HepG2 (cell line): ENCODE results near the gene MTFR1L. TPM values are rescaled to one million over a fixed set of nuclear protein-coding genes. Genes with fewer than 3 reads are reported as not detected.
A peak's percentile ranks its signal among the peaks of the same experiment; 100 is the strongest.

Experiments used
- FOXA1 ChIP-seq, 2 experiments: fragments of 450-650 bp in 1 of 2; sonication (generic) in 1 of 2; formaldehyde crosslinking in 1 of 2; IDR thresholded peaks; 2 replicates each; pipeline versions ENCODE4 v1.4.0 to v1.6.1; 2016 to 2020; ENCODE audit warnings: missing genetic modification reagents in 1 of 2
- GZF1 ChIP-seq: sonication (generic); formaldehyde crosslinking; IDR thresholded peaks from 2 replicates; pipeline ENCODE4 v1.5.1; 2020; ENCODE audit warnings: mild to moderate bottlenecking, missing genetic modification reagents
- KLF16 ChIP-seq, 2 experiments: sonication (generic) in 1 of 2; formaldehyde crosslinking in 1 of 2; IDR thresholded peaks; 2 replicates each; pipeline versions ENCODE4 v1.6.1 to v1.8.0; 2016 to 2023; ENCODE audit warnings: missing genetic modification reagents in 2 of 2, missing compliant biosample characterization in 1 of 2
- MYC ChIP-seq: sonication (generic); formaldehyde crosslinking; IDR thresholded peaks from 2 replicates; pipeline ENCODE4 v1.9.0; 2021; ENCODE audit warnings: missing genetic modification reagents, borderline replicate concordance
- NONO ChIP-seq, 2 experiments: fragments of 450-650 bp in 1 of 2; sonication (generic) in 1 of 2; formaldehyde crosslinking in 1 of 2; IDR thresholded peaks in 1 of 2; conservative IDR thresholded peaks in 1 of 2; 2 replicates each; pipeline versions ENCODE4 v1.6.1 to v1.8.0; 2017 to 2022; ENCODE audit warnings: mild to moderate bottlenecking in 1 of 2, missing genetic modification reagents in 1 of 2, moderate library complexity in 1 of 2
- PAF1 ChIP-seq: IDR thresholded peaks from 2 replicates; pipeline ENCODE4 v1.6.1; 2016; ENCODE audit warnings: missing genetic modification reagents, missing compliant biosample characterization
- PRMT3 ChIP-seq: sonication (generic); formaldehyde crosslinking; IDR thresholded peaks from 2 replicates; pipeline ENCODE4 v1.8.1; 2022; ENCODE audit warnings: low read depth, mild to moderate bottlenecking, moderate library complexity, missing genetic modification reagents, borderline replicate concordance
- SOX13 ChIP-seq, 3 experiments: fragments of 450-650 bp in 1 of 3; sonication (generic) in 1 of 3; formaldehyde crosslinking in 1 of 3; IDR thresholded peaks in 2 of 3; conservative IDR thresholded peaks in 1 of 3; 2 replicates each; pipeline versions ENCODE4 v1.5.0 to v1.6.1; 2016 to 2020; ENCODE audit warnings: antibody characterized with exemption in 1 of 3, mild to moderate bottlenecking in 1 of 3, missing compliant biosample characterization in 1 of 3, missing genetic modification reagents in 1 of 3, moderate library complexity in 1 of 3
- SSRP1 ChIP-seq: IDR thresholded peaks from 2 replicates; pipeline ENCODE4 v1.6.1; 2016; ENCODE audit warnings: control low read depth
- ZBTB7A ChIP-seq: sonication (generic); formaldehyde crosslinking; IDR thresholded peaks from 2 replicates; pipeline ENCODE4 v1.8.0; 2022; ENCODE audit warnings: mild to moderate bottlenecking, missing genetic modification reagents
- ZNF235 ChIP-seq: sonication (generic); formaldehyde crosslinking; IDR thresholded peaks from 2 replicates; pipeline ENCODE4 v1.8.1; 2023; ENCODE audit warnings: mild to moderate bottlenecking, missing genetic modification reagents, borderline replicate concordance
- ZNF253 ChIP-seq: sonication (generic); formaldehyde crosslinking; IDR thresholded peaks from 2 replicates; pipeline ENCODE4 v1.8.0; 2022; ENCODE audit warnings: mild to moderate bottlenecking, missing genetic modification reagents, borderline replicate concordance
- polyA plus RNA-seq, 8 experiments: library from polyadenylated mRNA; depleted of rRNA in 3 of 8; stranded (reverse) in 7 of 8; unstranded in 1 of 8; fragments of >200 nt; fragmentation: Illumina TruSeq in 4 of 8; extraction: Trizol in 4 of 8; gene quantifications; 2 replicates each; pipeline versions ENCODE4 v1.2.1 to v1.2.3, GENCODE V29; 2011 to 2016; ENCODE audit warnings: low read depth in 4 of 8, missing spikeins in 1 of 8, mixed read lengths in 1 of 8; ENCODE audit not compliant: insufficient read depth in 1 of 8
- total RNA-seq, 5 experiments: library from RNA; depleted of rRNA; stranded (reverse); fragments of >200 nt; fragmentation: Illumina TruSeq; extraction: Trizol; gene quantifications; 2 replicates each; pipeline ENCODE4 v1.2.3, GENCODE V29; 2016; ENCODE audit warnings: low read depth in 1 of 5
- TF ChIP-seq, protein P1 (sequence below): sonication (generic); formaldehyde crosslinking; IDR thresholded peaks from 2 replicates; pipeline ENCODE4 v1.9.0; 2022; ENCODE audit warnings: missing genetic modification reagents, mild to moderate bottlenecking, borderline replicate concordance
- TF ChIP-seq, protein P2 (sequence below): sonication (generic); formaldehyde crosslinking; IDR thresholded peaks from 2 replicates; pipeline ENCODE4 v1.5.1; 2020; ENCODE audit warnings: mild to moderate bottlenecking, missing genetic modification reagents, moderate library complexity

MTFR1L gene
- total and polyA plus RNA-seq, 2 of the 13 experiments (the other 11 are each of a cell fraction or from before 2014, with no cell fraction given) = 38.0 to 55.7 TPM

DNA sequence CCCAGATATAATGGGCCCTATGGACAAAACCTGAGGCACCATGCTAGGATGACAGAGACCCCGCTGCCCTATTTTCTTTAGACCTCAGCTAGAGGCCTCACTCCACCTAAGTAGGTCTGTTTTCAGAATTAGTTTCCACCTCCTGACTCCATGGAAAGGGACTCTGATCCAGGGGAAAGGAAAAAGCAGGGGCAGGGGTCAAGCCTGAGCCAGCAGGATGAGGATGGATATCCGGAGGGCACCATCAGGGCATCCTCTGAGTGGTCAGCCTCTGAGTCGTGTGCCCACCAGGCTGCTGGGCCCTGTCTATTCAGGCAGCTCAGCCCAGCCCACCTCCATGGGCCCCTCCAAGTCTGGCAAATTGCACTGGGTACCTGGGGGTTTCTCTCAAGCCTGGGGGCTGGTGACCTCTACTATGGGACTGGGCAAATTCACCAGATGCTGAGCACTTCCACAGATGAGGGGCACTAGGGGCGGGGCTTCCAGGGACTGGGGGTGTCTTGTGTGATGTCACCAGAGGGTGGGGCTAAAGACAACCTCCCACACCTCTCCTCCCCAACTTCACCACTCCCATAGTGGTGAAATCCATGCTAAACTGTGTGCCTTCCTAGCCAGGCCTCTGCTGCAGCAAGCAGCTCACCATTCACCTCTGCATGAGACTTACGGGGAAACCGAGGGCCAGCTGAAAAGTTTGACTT lies 50.3 kb downstream of the MTFR1L start (continued):
- TF ChIP-seq NONO (IDR thresholded peaks at IDR 0.05) = no peak
- TF ChIP-seq NONO (CRISPR knock-in tag; conservative IDR thresholded peaks at IDR 0.05) = no peak
- 0 out of 2 replicates have a peak, but pooled peaks have one; percentile 6 for TF ChIP-seq ZBTB7A (CRISPR knock-in tag)
- TF ChIP-seq SSRP1 (CRISPR knock-in tag) = 0 out of 2 replicates have a peak, but pooled peaks have one; percentile 5
- TF ChIP-seq, protein P1, sequence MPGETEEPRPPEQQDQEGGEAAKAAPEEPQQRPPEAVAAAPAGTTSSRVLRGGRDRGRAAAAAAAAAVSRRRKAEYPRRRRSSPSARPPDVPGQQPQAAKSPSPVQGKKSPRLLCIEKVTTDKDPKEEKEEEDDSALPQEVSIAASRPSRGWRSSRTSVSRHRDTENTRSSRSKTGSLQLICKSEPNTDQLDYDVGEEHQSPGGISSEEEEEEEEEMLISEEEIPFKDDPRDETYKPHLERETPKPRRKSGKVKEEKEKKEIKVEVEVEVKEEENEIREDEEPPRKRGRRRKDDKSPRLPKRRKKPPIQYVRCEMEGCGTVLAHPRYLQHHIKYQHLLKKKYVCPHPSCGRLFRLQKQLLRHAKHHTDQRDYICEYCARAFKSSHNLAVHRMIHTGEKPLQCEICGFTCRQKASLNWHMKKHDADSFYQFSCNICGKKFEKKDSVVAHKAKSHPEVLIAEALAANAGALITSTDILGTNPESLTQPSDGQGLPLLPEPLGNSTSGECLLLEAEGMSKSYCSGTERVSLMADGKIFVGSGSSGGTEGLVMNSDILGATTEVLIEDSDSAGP (CRISPR knock-in tag) = 0 out of 2 replicates have a peak, but pooled peaks have one; percentile 10
- TF ChIP-seq SOX13 (IDR thresholded peaks at IDR 0.05) = no peak
- TF ChIP-seq SOX13 (CRISPR knock-in tag; conservative IDR thresholded peaks at IDR 0.05 in 1 of 2, IDR thresholded peaks at IDR 0.05 in 1 of 2) = no peak
- TF ChIP-seq ZNF235 = no peak
- no peak for TF ChIP-seq PAF1 (CRISPR knock-in tag)
- no peak for TF ChIP-seq GZF1 (CRISPR knock-in tag)
- TF ChIP-seq PRMT3 (CRISPR knock-in tag) = no peak
- no peak for TF ChIP-seq KLF16 (CRISPR knock-in tag; IDR thresholded peaks at IDR 0.05)
- no peak for TF ChIP-seq MYC (CRISPR knock-in tag)
- no peak for TF ChIP-seq FOXA1 (IDR thresholded peaks at IDR 0.05)
- TF ChIP-seq FOXA1 (CRISPR knock-in tag; IDR thresholded peaks at IDR 0.05) = no peak
- TF ChIP-seq ZNF253 = no peak
- TF ChIP-seq, protein P2, sequence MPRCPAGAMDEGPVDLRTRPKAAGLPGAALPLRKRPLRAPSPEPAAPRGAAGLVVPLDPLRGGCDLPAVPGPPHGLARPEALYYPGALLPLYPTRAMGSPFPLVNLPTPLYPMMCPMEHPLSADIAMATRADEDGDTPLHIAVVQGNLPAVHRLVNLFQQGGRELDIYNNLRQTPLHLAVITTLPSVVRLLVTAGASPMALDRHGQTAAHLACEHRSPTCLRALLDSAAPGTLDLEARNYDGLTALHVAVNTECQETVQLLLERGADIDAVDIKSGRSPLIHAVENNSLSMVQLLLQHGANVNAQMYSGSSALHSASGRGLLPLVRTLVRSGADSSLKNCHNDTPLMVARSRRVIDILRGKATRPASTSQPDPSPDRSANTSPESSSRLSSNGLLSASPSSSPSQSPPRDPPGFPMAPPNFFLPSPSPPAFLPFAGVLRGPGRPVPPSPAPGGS (CRISPR knock-in tag) = 0 out of 2 replicates have a peak, but pooled peaks have one; percentile 9
